ENCODE data around the gene SLC30A10.
"Not testable (repeated sequence)": the region's sequence is repeated elsewhere in the genome, so short reads cannot be mapped to it uniquely, and the experiment has no call there.

Gene SLC30A10

DNA sequence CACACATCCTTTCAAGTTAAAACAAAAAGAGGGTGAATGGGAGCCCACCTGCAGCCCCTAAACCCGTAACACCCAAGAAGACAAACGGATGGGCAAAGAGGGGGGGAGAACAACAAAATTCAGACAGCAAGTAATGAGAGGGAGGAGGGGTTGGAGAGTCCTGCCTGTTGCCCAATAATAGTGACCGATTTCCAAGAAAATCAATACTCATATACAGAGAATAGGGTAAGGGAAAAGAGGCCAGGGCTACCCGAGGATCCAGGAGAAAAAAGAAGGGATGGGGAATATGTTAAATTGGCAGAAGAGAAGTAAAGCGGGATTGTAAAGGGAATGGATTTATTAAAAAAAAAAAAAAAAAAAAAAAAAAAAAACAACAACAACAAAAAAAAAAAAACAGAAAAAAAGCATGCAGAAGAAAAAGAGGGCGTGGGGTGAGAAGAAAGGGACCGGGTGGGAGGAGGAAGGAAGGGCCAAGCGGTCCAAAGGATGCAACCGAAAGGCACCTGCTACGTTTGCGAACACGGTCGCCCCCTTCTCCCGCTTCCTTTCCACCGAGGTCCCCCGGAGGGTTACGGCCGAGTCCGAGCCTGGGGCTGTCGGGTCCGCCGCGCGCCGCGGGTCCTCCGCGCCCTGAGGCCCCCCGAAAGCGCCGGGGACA is 930 bp downstream of the SLC30A10 start:
- no peak for DNase-seq

DNA sequence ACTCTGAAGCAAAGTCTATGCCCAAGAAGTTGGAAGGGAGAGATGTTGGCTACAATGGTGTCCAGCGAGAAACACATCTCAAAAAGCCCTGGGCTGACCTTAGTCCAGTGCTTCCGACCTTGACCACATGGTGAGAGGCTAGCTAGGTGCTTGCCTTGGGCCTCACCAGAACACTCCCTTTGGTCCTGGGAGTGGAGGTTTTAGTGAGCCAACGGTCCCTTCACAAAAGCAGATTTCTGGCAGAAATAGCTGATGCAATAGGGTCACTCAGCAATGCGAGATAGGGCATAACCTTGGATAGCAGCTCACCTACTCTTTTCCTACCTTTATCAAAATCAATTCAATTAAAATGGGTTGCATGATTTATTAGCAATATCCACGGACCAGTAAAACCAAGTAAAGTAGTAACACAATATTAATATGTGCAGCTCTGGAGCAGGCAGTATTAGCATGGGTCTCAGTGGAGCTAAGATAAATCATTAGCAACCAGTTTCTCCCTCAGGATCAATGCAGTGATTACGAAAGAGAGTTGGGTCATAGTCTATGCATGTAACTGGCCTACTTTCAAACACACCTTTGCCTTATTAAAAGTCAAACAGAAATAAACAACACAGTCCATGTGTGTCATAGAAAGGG is 1.9 kb downstream of the SLC30A10 start:
- no peak for DNase-seq

DNA sequence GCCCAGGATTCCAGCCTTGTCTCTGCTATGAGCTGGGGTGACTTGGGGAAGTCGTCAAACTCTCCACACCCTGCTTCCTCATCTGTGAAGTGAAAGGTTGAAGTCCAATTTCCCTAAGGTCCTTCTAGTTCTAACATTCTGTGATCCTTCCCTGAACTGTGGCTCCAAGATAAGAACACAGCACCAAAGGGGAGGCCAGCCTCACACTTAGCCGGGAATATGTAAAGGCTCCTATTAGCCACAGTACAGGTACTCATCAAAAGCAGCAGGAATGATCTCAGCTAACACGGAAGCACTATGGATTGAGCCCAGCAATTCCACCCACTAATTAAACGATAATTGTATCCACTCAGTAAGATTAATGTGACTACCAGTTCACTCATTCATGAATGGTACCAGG is 4.0 kb downstream of the SLC30A10 start:
- no peak for DNase-seq

DNA sequence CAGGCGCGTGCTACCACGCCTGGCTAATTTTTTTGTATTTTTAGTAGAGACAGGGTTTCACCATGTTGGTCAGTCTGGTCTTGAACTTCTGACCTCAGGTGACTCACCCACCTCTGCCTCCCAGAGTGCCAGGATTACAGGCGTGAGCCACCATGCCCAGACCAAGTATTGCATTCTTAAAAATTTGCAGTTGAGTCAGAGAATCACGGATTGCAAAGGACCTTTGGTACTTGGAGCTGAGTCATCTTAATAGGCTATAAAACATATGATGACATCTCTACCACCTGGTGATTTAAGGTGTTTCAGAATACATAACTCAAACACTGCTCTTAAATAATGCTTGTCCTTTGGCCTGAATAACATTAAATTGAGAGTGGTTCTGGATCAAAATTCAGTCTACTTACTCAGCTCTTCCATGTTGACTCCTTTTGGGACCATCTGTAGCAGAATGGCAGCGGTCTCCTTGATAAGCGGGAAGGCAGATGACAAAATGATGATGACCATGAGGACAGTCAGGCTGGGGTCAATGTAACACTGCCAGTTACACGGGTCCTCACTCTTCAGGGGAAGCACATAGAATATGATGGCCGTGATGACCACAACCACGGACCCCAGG is 10.4 kb downstream of the SLC30A10 start:
- no peak for DNase-seq

DNA sequence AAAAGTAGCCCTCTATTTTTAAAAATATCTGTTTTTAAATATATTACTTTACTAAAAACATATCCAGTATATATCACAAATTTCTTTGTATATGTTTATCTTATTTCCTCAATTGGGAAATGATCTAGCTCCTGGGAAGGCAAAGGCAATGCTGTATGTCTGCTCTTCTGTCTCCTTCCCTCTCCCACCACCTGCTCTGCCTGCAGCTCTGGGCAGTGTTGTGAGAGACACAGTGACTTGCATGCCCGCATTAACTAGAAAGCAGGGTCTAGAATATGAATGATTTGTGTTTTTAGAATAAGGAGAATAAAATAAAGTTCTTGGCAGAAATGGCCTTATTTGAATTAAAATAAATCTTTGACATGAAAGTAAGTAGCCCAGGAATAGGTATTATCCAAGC is 11.1 kb downstream of the SLC30A10 start:
- DNase-seq = no peak

DNA sequence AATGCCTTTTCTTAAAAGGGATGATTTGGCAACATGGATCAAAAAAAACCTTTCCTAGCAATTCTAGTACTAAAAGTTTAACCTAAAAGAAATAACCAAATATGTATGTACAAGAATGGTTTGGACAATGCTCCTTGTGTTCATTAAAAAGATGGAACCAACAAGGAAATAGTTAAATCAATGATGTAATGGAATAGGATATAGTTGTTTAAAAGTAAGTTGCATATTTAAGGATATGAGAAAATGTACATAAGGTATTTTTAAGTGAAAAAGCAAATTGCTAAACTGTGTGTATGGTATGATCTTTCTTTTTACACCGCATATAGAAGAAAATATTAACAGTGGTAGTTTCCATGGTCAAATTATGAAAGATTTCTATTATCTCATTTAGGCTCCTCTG is 12.1 kb downstream of the SLC30A10 start:
- no peak for DNase-seq

DNA sequence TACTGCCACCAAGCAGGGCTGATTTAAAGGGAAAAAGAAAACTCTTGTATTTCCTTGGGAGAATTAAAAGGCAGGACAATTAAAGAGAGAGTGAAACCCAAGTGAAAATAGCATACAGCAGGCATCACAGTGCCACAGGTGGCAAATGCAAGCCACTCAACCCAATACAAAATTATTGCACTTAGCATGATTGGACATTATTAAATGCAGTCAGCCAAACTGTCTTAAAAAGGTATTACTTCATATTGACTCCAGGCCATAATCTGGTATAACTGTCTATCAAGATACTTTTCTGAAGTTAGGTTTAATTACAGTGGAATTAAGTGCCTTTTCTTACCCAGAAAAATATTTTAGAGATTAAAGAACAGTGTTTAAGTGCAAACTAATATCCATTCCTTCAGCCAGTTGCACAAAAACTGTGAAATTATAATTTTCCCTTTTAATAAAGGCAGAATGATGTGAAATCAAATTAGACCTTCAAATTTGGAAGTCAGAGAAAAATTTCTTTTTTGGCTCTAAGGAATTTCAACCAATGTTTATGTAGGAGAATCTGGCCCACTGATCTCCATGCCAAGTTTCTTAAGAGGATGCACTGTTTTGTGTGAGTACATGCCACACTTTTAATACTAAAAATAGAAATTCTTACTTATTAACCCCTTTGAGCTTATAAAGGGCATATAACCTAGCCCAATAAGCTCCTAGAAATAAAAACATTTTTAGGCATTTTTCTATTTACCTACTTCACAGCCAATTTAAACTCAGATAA is 15.2 kb downstream of the SLC30A10 start:
- no peak for DNase-seq

DNA sequence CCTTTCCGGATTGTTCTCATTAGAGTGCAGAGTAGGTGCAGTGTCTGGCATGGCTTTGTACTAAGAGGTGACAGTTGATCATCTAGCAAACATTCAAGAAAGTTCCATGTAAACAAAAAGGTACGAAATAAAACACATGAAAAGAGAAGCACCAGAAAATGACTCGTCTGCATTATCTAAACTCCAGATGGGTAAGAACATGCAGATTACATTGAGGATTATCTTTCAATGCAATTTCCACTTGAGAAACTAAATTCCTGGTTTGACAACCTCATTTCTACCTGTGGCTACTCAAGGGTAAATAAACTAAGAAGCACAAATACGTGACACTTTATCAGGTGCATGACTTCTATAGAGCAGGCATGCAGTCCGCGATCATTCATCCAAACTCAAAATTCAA is 17.6 kb downstream of the SLC30A10 start:
- DNase-seq = no peak

DNA sequence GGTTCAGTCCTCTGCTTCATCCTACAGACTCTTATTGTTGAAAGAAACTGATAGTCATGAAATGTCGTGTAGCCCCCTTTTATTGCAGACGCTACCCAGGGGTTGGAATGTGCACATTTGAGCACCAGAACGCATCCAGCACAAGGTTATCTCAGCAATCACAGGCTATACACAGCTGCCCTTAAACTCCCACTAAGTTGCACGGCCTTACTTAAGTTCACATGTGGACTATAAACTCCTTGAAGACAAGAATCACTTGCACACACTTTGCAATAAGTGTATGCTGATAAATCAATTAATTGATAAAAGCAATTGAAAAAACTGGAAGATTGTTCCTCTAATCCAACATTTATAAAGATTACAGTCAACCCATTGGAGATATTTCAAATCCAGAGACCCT is 18.9 kb downstream of the SLC30A10 start:
- no peak for DNase-seq

DNA sequence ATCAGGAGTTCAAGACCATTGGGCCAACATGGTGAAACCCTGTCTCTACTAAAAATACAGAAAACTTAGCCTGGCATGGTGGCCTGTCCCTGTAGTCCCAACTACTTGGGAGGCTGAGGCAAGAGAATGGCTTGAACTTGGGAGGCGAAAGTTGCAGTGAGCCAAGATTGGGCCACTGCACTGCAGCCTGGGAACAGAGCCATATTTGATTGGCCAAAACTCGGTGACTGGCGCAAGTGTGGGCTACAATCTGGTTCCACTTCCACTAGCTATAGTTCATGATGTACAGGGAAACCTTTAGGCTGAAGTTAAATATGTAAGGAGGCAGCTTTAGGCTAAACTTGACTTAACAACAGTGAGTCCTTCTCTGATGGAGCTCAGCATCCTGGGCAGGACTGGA is 20.2 kb downstream of the SLC30A10 start:
- no peak for DNase-seq

DNA sequence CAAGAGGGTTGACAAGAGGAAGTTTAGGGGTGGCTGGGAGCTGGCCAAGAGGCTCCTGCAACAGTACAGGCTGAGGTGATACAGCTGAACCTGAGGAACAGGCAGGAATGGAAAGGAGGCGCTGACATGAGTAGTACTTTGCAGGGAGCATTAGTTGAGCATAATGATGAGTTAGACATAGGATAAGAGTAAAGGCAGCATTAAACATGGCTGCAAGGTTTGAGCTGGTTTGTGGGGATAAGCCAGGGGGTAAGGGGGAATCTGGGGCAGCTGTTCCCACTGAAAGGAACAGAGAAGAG is 20.6 kb downstream of the SLC30A10 start:
- no peak for DNase-seq

DNA sequence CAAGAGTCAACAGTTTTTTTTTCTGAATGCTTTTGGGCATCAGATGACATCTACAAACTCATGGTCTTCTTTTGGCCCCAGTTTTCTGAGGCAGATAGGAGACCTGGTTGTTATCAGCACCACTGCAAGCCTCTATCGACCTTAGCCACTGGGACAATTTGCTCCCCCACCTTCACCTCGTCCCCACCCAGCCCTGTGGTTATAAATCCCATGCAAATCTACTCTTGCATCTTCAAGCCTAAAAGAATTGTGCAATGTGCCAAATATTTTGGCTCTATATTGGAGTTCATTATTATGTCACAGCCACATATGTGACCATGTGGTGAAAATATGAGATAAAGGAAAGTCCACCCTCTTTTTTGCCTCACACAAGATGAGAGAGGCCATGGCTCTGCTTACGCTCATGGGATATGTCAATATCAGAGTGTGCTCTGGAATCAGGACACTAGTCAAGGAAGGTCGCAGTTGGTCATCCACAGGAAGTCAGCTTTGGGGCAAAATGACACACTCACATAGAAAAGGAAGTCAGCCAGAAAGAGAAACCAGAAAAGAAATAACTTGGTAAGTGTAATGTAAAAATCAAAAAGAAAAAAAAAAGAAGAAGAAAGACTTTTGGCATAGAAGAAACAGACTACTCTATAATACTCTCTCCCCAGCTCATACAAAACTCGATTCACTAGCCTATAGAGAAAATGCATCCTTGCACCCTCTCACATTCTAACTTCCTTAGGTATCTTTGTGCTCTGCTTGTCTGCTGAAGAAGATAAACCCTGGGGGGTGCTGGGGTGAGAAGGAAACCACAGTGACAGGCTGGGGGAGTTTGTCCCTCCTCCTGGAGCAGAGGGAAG is 21.2 kb downstream of the SLC30A10 start:
- DNase-seq = no peak

DNA sequence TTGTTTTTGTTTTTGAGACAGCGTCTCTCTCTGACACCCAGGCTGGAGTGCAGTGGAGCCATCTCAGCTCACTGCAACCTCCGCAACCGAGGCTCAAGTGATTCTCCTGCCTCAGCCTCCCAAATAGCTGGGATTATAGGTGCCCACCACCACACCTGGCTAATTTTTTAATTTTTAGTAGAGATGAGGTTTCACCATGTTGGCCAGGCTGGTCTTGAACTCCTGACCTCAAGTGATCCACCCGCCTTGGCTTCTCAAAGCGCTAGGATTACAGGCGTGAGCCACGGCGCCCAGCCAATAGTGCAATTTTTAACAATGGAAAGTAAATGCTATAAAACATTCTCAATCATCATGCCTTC is 21.8 kb downstream of the SLC30A10 start:
- DNase-seq = not testable (repeated sequence)

DNA sequence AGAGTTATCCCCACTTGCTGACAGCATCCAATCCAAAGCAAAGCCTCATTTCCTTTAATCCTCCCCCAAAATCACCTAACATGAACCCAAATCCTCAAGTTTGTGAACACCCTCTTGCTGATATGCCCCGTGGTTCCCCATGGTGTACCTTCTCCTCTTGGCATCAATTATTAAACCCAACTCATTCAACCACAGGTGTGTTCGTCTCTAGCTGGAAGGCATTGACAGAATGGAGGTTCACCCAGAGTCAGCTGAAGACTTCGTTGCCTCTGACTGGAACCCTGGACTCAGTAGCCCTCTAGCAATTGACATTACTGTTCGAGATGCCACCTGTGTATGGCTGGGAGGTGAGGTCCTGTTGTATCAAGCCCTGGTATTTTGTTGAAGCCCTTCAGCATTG is 22.8 kb downstream of the SLC30A10 start:
- no peak for DNase-seq

DNA sequence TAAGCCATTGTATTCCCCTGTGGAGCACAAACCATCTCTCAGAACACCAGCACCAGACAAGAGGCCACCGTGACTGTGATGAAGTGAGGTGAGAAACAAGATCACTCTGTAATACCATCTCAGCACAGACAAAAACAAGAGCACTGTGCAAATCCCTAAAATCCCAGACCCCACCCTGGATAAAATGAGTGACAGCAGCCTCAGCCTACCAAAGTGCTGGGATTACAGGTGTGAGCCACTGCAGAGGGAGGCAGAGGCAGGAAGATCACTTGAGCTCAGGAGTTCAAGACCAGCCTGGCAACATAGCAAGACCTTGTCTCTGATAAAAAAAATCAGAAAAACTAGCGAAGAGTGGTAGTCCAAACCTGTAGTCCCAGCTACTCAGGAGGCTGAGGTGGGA is 23.4 kb downstream of the SLC30A10 start:
- DNase-seq = no peak

DNA sequence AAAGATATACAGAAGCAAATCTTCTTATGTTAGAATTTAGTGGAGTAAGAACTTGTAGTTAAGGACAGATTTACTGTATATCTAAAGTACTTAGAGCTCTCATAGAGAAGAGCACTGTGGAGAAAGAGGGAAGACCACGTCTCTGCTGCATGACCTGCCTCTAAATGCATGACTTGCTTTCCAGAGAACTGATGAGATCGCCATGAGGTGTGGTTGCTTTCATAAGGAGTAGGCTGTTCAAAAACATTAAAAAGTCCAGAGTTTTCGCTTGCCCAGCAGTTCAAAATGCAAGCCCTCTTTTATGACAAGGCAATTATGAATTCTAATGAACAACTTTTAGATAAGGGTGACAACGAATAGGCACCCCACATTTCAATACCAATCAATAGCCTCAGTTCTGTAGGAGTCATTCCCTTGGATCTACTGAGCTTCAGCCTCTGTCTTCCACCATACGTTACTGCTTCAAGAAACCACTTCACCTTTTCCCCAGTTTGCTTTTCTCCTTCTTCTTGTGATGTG is 24.9 kb downstream of the SLC30A10 start:
- no peak for DNase-seq

DNA sequence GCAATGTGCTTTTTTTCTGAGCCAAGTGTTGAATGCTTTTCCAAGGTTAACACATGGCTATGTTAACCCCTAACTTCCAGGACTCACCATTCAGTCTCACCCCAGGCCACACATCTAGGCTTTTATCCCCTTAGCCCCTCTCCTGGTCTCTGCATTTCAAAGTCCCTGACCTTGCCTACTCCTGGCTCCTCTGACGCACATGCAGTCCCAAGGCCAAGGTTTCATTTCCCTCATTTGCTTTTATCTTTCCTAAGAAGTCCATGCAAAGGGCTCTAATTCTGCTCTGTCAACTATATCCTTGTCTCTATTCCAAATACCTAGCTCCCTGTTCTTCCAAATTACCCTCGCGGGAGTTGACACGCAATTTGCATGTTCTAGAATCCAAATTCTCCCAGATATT is 25.4 kb downstream of the SLC30A10 start:
- DNase-seq = no peak

DNA sequence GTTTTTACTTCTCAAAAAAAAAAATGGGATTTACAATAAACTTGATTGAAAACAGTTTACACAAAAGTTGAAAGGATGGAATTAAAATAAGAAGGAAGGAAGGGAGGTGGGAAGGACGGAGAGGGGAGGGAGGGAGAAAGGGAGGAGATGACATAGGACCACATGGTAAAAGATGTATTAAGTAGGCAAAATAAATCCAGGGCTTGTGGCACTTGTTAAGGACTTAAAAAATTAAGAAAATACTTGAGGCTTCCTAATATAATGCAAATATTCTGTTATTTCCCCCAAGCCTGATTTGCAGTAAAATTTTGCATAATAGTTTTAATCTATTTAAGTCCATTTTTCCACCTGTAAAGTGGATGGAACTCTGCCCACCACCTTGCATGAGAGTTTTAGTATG is 27.5 kb downstream of the SLC30A10 start:
- no peak for DNase-seq

DNA sequence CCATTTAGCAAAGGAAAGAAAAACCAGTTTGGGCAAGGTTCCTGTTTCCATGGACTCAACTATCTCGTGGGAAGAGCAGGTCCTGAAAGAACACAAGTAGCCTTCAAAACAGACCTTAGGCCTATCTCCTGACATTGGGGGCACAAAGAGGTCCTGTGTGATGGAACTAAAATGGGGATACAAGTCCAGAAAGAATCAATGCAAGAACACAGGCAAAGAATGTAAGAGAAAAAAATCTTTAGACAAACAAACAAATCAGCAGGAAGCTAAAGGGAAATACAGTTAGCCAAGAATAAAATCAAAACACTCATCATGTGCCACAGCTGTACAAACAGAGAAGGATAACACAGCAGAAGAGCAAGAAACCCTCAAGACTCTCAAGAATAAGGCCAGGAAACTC is 28.2 kb downstream of the SLC30A10 start:
- no peak for DNase-seq

DNA sequence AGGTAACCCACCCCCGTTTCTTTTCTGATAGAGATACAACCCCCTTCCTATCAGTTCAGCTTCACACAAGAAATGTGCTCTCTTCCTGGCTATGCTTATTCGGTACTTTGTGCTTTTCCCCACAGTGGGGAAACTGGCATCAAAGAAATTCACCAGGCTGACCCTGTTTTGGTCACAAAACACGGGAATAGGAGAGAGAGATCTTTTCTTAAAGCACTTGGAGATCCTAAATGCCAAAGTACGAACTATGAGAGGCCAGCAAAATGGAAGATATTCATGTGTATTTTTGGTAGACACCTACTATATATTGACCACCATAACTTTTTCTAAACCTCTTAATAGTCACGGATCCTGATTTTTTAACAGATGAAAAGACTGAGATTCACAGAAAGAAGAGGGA is 30.0 kb downstream of the SLC30A10 start:
- no peak for DNase-seq

DNA sequence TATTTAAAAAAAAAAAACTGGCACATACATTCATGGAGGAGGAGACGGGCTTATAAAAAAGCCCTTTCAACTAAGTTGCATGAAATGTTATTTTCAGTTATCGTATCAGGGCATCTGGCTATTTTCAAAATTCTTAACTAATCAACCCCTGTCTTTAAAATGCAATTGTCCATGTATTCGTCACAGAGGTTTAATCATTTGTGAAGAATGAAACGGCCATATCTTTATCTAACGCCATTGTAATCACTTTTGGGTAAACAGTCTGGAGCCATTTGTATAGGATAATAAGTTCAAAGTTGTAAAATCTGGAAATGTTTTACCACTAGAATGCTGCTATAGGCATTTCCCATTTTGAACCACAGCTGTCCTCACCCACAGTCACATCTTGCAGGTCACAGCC is 30.4 kb downstream of the SLC30A10 start:
- DNase-seq = no peak

DNA sequence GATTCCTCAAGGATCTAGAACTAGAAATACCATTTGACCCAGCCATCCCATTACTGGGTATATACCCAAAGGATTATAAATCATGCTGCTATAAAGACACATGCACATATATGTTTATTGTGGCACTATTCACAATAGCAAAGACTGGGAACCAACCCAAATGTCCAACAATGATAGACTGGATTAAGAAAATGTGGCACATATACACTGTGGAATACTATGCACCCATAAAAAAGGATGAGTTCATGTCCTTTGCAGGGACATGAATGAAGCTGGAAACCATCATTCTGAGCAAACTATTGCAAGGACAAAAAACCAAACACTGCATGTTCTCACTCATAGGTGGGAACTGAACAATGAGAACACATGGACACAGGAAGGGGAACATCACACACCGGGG is 36.1 kb downstream of the SLC30A10 start:
- not testable (repeated sequence) for DNase-seq

DNA sequence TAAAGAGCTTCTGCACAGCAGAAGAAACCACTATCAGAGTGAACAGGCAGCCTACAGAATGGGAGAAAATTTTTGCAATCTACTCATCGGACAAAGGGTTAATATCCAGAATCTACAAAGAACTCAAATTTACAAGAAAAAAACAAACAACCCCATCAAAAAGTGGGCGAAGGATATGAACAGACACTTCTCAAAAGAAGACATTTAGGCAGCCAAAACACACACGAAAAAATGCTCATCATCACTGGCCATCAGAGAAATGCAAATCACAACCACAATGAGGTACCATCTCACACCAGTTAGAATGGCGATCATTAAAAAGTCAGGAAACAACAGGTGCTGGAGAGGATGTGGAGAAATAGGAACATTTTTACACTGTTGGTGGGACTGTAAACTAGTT is 36.5 kb downstream of the SLC30A10 start:
- not testable (repeated sequence) for DNase-seq

All from CD4-positive, alpha-beta T cell treated with Interleukin-10 for 1 hour (primary cell).